ENCODE data around the gene PPP1R12B. TPM values are rescaled to one million over a fixed set of nuclear protein-coding genes. Genes with fewer than 3 reads are reported as not detected.
"Not testable (repeated sequence)": the region's sequence is repeated elsewhere in the genome, so short reads cannot be mapped to it uniquely, and the experiment has no call there.

Gene PPP1R12B
- total RNA-seq, 1 donor = 20.6 TPM

DNA sequence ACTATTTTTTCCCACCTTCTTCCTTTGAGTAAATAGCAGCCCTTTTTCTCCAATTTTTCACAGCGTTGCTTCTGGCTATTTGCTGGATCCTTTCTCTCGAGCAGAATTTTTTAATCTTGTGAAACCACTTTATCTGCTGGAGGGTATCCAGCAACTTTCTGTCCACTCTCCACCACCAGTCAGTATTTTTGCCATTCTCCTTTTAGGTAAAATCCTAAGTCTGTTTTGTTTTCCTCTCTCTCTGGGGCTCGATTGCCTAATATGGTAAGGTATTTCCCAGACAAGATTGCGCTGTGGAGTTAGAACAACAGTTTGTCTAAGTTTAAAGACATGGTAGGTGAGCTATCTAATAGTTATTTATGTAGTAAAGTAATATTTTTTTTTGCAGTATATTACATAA, 156.9 kb downstream of the PPP1R12B start:
- Histone ChIP-seq H3K4me1 (ENCODE audit: insufficient read depth, low read length) (peaks cover 21% of the 10 kb centered on the region), H3K36me3 (ENCODE audit: insufficient read depth, low read length) (no peaks in the 10 kb centered on the region), H2AFZ (ENCODE audit: low read length) (no peak overlapping the region), H3K4me2 (ENCODE audit: insufficient read depth, low read length) (peak overlapping the region; percentile 26), H3K27ac (ENCODE audit: low read depth, low read length) (peak overlapping the region; percentile 64), H3K27me3 (ENCODE audit: insufficient read depth, low read length) (no peaks in the 10 kb centered on the region), H3K9me3 (ENCODE audit: low read depth, low read length) (no peaks in the 10 kb centered on the region), H3K79me2 (ENCODE audit: insufficient read depth, low read length) (no peaks in the 10 kb centered on the region), H3K4me3 (ENCODE audit: insufficient read depth, low read length) (no peak overlapping the region), H4K20me1 (ENCODE audit: insufficient read depth, low read length) (no peaks in the 10 kb centered on the region)
- no peak for TF ChIP-seq CTCF (IDR thresholded peaks at IDR 0.05; ENCODE audit: extremely low read depth, low read depth, low read length)
- peak; percentile 35 for DNase-seq (ENCODE audit: insufficient read length, low spot score, missing footprints)

DNA sequence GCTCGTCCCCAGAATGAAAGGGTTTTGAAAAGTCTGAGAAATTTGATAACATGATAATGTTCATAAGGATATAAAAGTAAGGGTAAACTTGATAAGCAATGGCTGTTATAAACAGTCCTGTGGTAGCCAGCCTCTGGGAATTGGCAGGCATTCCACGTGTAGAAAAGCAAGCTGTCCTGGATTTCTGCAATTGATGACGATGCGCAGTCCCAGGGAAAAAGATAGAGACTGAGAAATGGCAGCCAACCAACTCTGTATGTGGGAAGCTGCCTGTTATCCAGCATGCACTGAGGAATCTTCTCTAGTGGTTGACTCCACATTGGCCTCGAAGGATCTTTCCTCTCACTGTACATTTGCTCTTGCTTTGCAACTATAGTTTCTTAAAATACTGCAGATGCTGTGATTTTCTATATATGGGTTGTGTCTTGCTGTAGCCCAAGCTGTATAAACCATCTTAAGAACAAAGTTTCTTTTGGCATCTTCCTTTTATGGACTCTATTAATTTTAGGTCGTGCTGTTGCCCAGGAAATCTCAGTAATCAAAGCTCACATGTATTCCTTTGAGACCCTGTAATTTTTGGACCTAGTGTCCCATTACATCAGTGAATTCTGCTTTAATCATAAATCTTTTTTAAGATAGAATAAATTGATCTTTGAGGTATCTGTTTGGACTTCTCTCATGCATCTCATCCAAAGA, 157.5 kb downstream of the PPP1R12B start:
- not testable (repeated sequence) for H3K9me3 ChIP-seq (ENCODE audit: low read depth, low read length); H4K20me1 ChIP-seq (ENCODE audit: insufficient read depth, low read length); H3K79me2 ChIP-seq (ENCODE audit: insufficient read depth, low read length); H2AFZ ChIP-seq (ENCODE audit: low read length); H3K4me3 ChIP-seq (ENCODE audit: insufficient read depth, low read length); H3K36me3 ChIP-seq (ENCODE audit: insufficient read depth, low read length); DNase-seq (ENCODE audit: insufficient read length, low spot score, missing footprints); H3K27me3 ChIP-seq (ENCODE audit: insufficient read depth, low read length)
- H3K4me1 ChIP-seq (ENCODE audit: insufficient read depth, low read length) = peaks cover 21% of the 10 kb centered on the region
- peak overlapping the region; percentile 26 for H3K4me2 ChIP-seq (ENCODE audit: insufficient read depth, low read length)
- H3K27ac ChIP-seq (ENCODE audit: low read depth, low read length) = peak overlapping the region; percentile 64

DNA sequence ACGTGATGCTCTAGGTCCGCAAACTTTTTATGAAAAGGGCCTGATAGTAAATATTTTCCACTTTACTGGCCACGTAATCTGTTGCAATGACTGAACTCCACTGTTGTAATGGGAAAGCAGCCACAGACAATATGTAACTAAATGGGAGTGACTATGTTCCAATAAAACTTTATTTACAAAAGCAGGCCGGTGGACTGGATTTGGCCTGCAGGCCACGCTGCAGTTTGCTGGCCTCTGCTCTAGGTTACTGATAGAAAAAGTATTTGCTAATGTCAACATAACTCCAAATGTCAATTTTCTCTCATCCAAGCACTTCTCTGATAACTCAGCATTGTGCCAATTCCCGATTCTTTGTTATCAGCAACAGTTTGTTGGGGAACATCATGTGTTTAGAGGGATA, 160.4 kb downstream of the PPP1R12B start:
- H2AFZ ChIP-seq (ENCODE audit: low read length); DNase-seq (ENCODE audit: insufficient read length, low spot score, missing footprints); H3K27ac ChIP-seq (ENCODE audit: low read depth, low read length); H3K79me2 ChIP-seq (ENCODE audit: insufficient read depth, low read length); H3K27me3 ChIP-seq (ENCODE audit: insufficient read depth, low read length); H3K36me3 ChIP-seq (ENCODE audit: insufficient read depth, low read length); H4K20me1 ChIP-seq (ENCODE audit: insufficient read depth, low read length); H3K4me2 ChIP-seq (ENCODE audit: insufficient read depth, low read length); H3K4me3 ChIP-seq (ENCODE audit: insufficient read depth, low read length); H3K9me3 ChIP-seq (ENCODE audit: low read depth, low read length): not testable (repeated sequence)
- H3K4me1 ChIP-seq (ENCODE audit: insufficient read depth, low read length) = peaks cover 21% of the 10 kb centered on the region

DNA sequence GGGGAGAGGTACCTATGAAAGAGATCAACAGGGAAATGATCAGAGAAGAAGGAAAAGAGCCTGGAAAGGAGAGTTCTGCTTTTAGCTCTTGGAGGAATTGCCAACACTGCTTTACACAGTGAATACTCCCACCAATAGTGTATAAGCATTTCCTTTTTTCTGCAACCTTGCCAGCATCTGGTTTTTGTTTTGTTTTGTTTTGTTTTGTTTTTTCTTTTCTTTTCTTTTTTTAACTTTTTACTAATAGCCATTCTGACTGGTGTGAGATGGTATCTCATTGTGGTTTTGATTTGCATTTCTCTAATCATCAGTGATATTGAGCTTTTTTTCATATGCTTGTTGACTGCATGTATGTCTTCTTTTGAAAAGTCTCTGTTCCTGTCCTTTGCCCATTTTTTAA, 165.4 kb downstream of the PPP1R12B start:
- H3K4me3 ChIP-seq (ENCODE audit: insufficient read depth, low read length); H3K79me2 ChIP-seq (ENCODE audit: insufficient read depth, low read length); DNase-seq (ENCODE audit: insufficient read length, low spot score, missing footprints); H3K4me1 ChIP-seq (ENCODE audit: insufficient read depth, low read length); H4K20me1 ChIP-seq (ENCODE audit: insufficient read depth, low read length); H3K9me3 ChIP-seq (ENCODE audit: low read depth, low read length); H3K27me3 ChIP-seq (ENCODE audit: insufficient read depth, low read length); H2AFZ ChIP-seq (ENCODE audit: low read length); H3K27ac ChIP-seq (ENCODE audit: low read depth, low read length); H3K36me3 ChIP-seq (ENCODE audit: insufficient read depth, low read length); H3K4me2 ChIP-seq (ENCODE audit: insufficient read depth, low read length): not testable (repeated sequence)

GRCh38 chr1:202516434-202516877, 168.0 kb downstream of the PPP1R12B start:
- no peak overlapping the region for H2AFZ ChIP-seq (ENCODE audit: low read length)
- H3K4me2 ChIP-seq (ENCODE audit: insufficient read depth, low read length) = no peak overlapping the region
- H3K36me3 ChIP-seq (ENCODE audit: insufficient read depth, low read length) = no peaks in the 10 kb centered on the region
- H3K79me2 ChIP-seq (ENCODE audit: insufficient read depth, low read length) = no peaks in the 10 kb centered on the region
- H3K4me3 ChIP-seq (ENCODE audit: insufficient read depth, low read length) = no peak overlapping the region
- TF ChIP-seq CTCF (IDR thresholded peaks at IDR 0.05; ENCODE audit: extremely low read depth, low read depth, low read length) = no peak
- H3K4me1 ChIP-seq (ENCODE audit: insufficient read depth, low read length) = peaks cover 16% of the 10 kb centered on the region
- no peaks in the 10 kb centered on the region for H3K27me3 ChIP-seq (ENCODE audit: insufficient read depth, low read length)
- no peak overlapping the region for H3K27ac ChIP-seq (ENCODE audit: low read depth, low read length)
- no peak for DNase-seq (ENCODE audit: insufficient read length, low spot score, missing footprints)
- H3K9me3 ChIP-seq (ENCODE audit: low read depth, low read length) = no peaks in the 10 kb centered on the region
- H4K20me1 ChIP-seq (ENCODE audit: insufficient read depth, low read length) = no peaks in the 10 kb centered on the region

DNA sequence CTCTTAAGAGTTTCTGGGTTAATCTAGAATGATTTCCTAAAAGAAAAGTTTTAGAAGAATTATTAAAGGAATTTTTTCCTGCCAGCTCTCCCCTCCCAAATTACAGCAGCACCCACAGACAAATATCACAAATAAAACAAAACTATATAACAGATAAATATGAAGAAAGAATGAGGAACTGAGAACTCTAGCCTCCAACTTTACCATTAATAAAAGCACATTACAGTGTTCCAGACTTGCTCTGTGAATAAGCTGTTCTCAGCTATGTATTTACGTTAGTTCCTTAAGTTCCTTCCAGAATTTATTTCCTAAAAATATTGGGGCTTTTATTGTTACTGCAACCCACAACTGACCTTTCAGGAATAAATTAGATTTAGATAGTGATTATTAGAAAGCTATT, 168.6 kb downstream of the PPP1R12B start:
- not testable (repeated sequence) for H3K9me3 ChIP-seq (ENCODE audit: low read depth, low read length); H3K4me2 ChIP-seq (ENCODE audit: insufficient read depth, low read length)

GRCh38 chr1:202518180-202518579, 169.7 kb downstream of the PPP1R12B start:
- H4K20me1 ChIP-seq (ENCODE audit: insufficient read depth, low read length); H3K4me3 ChIP-seq (ENCODE audit: insufficient read depth, low read length): not testable (repeated sequence)

More for the DNA sequence above, 168.6 kb downstream of the PPP1R12B start:
- not testable (repeated sequence) for H3K4me3 ChIP-seq (ENCODE audit: insufficient read depth, low read length); H3K27me3 ChIP-seq (ENCODE audit: insufficient read depth, low read length); H3K79me2 ChIP-seq (ENCODE audit: insufficient read depth, low read length); H4K20me1 ChIP-seq (ENCODE audit: insufficient read depth, low read length); H3K36me3 ChIP-seq (ENCODE audit: insufficient read depth, low read length); DNase-seq (ENCODE audit: insufficient read length, low spot score, missing footprints); H2AFZ ChIP-seq (ENCODE audit: low read length); H3K27ac ChIP-seq (ENCODE audit: low read depth, low read length)
- H3K4me1 ChIP-seq (ENCODE audit: insufficient read depth, low read length) = peaks cover 16% of the 10 kb centered on the region

More at GRCh38 chr1:202518180-202518579, 169.7 kb downstream of the PPP1R12B start:
- DNase-seq (ENCODE audit: insufficient read length, low spot score, missing footprints) = peak; percentile 15
- not testable (repeated sequence) for H3K4me2 ChIP-seq (ENCODE audit: insufficient read depth, low read length); H3K27ac ChIP-seq (ENCODE audit: low read depth, low read length); H3K9me3 ChIP-seq (ENCODE audit: low read depth, low read length); H3K79me2 ChIP-seq (ENCODE audit: insufficient read depth, low read length); H2AFZ ChIP-seq (ENCODE audit: low read length); H3K27me3 ChIP-seq (ENCODE audit: insufficient read depth, low read length); H3K36me3 ChIP-seq (ENCODE audit: insufficient read depth, low read length)
- peaks cover 16% of the 10 kb centered on the region for H3K4me1 ChIP-seq (ENCODE audit: insufficient read depth, low read length)

All from osteoblast (primary cell).